Stomach (tissue), 4 donors: Measurements from ENCODE around the gene PRAMEF17.
"Not testable (repeated sequence)": the region's sequence is repeated elsewhere in the genome, so short reads cannot be mapped to it uniquely, and the experiment has no call there.

Source experiments
- CTCF ChIP-seq, 7 experiments: fragments of 450-650 bp in 4 of 7; fragments of 200-600 bp in 3 of 7; sonication (generic) in 3 of 7; IDR thresholded peaks; one replicate each; pipeline ENCODE4 v1.5.1; 2016 to 2019; ENCODE audit warnings: antibody characterized with exemption in 7 of 7, control low read depth in 2 of 7, mild to moderate bottlenecking in 1 of 7
- EP300 ChIP-seq: sonication (generic); formaldehyde crosslinking; IDR thresholded peaks from one replicate; pipeline ENCODE4 v1.6.1; 2017; ENCODE audit warnings: antibody characterized with exemption
- POLR2A ChIP-seq, 4 donors: fragments of 450-650 bp; IDR thresholded peaks; one replicate each; pipeline ENCODE4 v1.6.1; 2016; ENCODE audit warnings: antibody characterized with exemption in 4 of 4, control low read depth in 2 of 4, mild to moderate bottlenecking in 1 of 4, moderate library complexity in 1 of 4

GRCh38 chr1:13389332-13389731 lies at the start of gene PRAMEF17:
- not testable (repeated sequence) for TF ChIP-seq CTCF (IDR thresholded peaks at IDR 0.05); POLR2A (IDR thresholded peaks at IDR 0.05); EP300
